ENCODE results near the gene FAM171A1. TPM values are rescaled to one million over a fixed set of nuclear protein-coding genes. Genes with fewer than 3 reads are reported as not detected.

The FAM171A1 gene
- total and polyA plus RNA-seq, 2 of the 13 experiments (the other 11 are each of a cell fraction or from before 2014, with no cell fraction given), result 21.5 to 34.7 TPM

DNA sequence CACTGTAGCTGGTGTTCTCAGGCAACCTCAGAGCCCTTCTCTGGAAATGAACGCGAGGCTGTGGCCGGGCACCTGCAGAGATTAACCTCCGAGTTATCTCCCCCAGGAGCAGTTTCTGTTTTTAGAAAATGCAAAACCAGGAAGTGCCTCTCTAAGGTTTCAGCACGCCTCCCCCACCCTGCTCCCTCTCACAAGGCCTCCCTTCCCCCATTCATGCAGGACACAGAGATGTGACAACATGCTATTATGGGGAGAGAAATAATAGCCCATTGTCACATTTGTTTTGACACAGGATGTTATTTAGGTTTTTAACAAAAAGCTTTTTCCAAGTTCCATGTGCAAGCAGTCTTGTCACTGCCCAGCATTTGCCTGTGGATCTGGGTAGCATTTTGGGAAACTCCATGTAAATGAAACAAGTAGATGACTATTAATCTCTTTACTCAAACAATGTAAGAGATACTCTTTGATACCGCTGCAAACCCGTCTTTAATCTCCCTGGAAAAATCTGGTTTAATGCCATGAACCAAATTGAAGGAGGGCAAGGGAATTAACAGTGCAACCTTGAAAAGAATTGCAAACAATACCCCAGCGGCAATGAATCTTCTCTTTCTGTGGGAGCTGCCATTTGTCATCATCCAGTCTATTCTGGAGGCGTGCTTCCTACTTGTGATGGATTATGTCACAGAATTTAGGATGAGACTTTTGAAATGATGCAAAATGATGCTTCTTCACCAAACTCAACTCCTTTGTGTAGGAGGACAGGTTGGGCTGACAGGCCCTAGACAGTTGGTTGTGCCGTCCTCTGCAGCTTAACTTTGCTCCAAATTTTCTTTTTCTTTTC lies 116.1 kb downstream of the FAM171A1 start:
- intact Hi-C loops (cut with micrococcal nuclease; ENCODE audit: unreplicated experiment), result no loop called here

More for the DNA sequence above, 116.1 kb downstream of the FAM171A1 start:
- H2AFZ ChIP-seq (ENCODE audit: low read length), result no peak overlapping the region
- no peak overlapping the region for H3K27ac ChIP-seq (ENCODE audit: extremely low read length, insufficient read depth, low read length)
- no peak for TF ChIP-seq ATF1 (CRISPR knock-in tag; IDR thresholded peaks at IDR 0.05)
- no peak for TF ChIP-seq ZNF44 (CRISPR knock-in tag; IDR thresholded peaks at IDR 0.05)
- TF ChIP-seq GPN1 (CRISPR knock-in tag; IDR thresholded peaks at IDR 0.05; ENCODE audit: borderline replicate concordance), result no peak
- TF ChIP-seq CAMTA2 (CRISPR knock-in tag; IDR thresholded peaks at IDR 0.05; ENCODE audit: borderline replicate concordance), result no peak
- no peak for TF ChIP-seq MXD4 (CRISPR knock-in tag; IDR thresholded peaks at IDR 0.05)
- TF ChIP-seq ZNF136 (CRISPR knock-in tag; IDR thresholded peaks at IDR 0.05; ENCODE audit: low read depth), result no peak
- no peak for TF ChIP-seq XRCC5 (optimal IDR thresholded peaks at IDR 0.05; ENCODE audit: low read length)
- TF ChIP-seq MTA3 (CRISPR knock-in tag; IDR thresholded peaks at IDR 0.05), result no peak
- TF ChIP-seq ELF3 (CRISPR knock-in tag; IDR thresholded peaks at IDR 0.05), result no peak
- no peak for TF ChIP-seq ZNF446 (CRISPR knock-in tag; IDR thresholded peaks at IDR 0.05)
- no peak for TF ChIP-seq SKIL (CRISPR knock-in tag; IDR thresholded peaks at IDR 0.05; ENCODE audit: borderline replicate concordance)
- no peak for TF ChIP-seq ZNF615 (CRISPR knock-in tag; IDR thresholded peaks at IDR 0.05; ENCODE audit: borderline replicate concordance)
- no peak for TF ChIP-seq ZNF513 (CRISPR knock-in tag; conservative IDR thresholded peaks at IDR 0.05)
- no peak for TF ChIP-seq HNRNPUL1 (IDR thresholded peaks at IDR 0.05; ENCODE audit: low read depth, low read length)
- TF ChIP-seq ELF1 (CRISPR knock-in tag; IDR thresholded peaks at IDR 0.05), result no peak
- ATAC-seq (no peak), DNase-seq (ENCODE audit: low spot score) (no peak), FAIRE-seq (no peak)
- H3K4me1 ChIP-seq (ENCODE audit: insufficient read depth, low read length), result no peaks in the 10 kb centered on the region
- H3K27me3 ChIP-seq (ENCODE audit: control insufficient read depth in 1 of 2, insufficient read depth in 2 of 2, low read length in 2 of 2), result no peaks in the 10 kb centered on the region
- H3K36me3 ChIP-seq (replicated peaks in 1 of 2; ENCODE audit: control insufficient read depth in 1 of 2, insufficient read depth in 2 of 2, low read length in 2 of 2), result peaks cover 3 to 29% of the 10 kb centered on the region in 2 experiments; a peak in 4 of 5 replicates
- H3K4me3 ChIP-seq (replicated peaks in 1 of 3; ENCODE audit: insufficient read depth in 1 of 3, low read depth in 2 of 3, low read length in 3 of 3), result no peak overlapping the region
- no peaks in the 10 kb centered on the region for H3K79me2 ChIP-seq (ENCODE audit: insufficient read depth, low read length)
- in situ Hi-C loops (cut with HindIII; ENCODE audit: extremely low pct_ligation_motif_present, low pct_unique_long_range_greater_than_20kb), result no loop called here
- POLR2A ChIA-PET, result no interaction called here
- no peak overlapping the region for H3K9ac ChIP-seq (ENCODE audit: insufficient read depth, low read depth, low read length)
- CTCF ChIA-PET (ENCODE audit: low intra/inter-chr PET ratio, low total read pairs), result no interaction called here
- H4K20me1 ChIP-seq (ENCODE audit: insufficient read depth, low read length), result no peaks in the 10 kb centered on the region
- no peaks in the 10 kb centered on the region for H3K9me3 ChIP-seq (ENCODE audit: low read length)
- WGBS (ENCODE audit: low lambda C conversion rate), result 98% methylated on average over 8 of the region's 10 CpGs
- BruUV-seq (replicated peaks), result no TSS peak
- H3K4me2 ChIP-seq (ENCODE audit: low read depth, low read length), result no peak overlapping the region
